ENCODE results near the gene FBF1. TPM values are rescaled to one million over a fixed set of nuclear protein-coding genes. Genes with fewer than 3 reads are reported as not detected.
A peak's percentile ranks its signal among the peaks of the same experiment; 100 is the strongest.

Gene FBF1
- total and polyA plus RNA-seq, 4 experiments from 2014 or later, result 3.7 to 42.7 (median 21.8) TPM

- no peak overlapping the region for H3K4me3 Mint-ChIP-seq
- H3K27ac Mint-ChIP-seq, result no peak overlapping the region
- H3K27me3 Mint-ChIP-seq, result no peaks in the 10 kb centered on the region
- no peak for DNase-seq
- Histone ChIP-seq H3K4me1 (ENCODE audit: insufficient read depth, low read length) (no peaks in the 10 kb centered on the region), H3K9me3 (ENCODE audit: control insufficient read depth in 1 of 2, low read length in 2 of 2) (no peaks in the 10 kb centered on the region), H3K27ac (ENCODE audit: low read depth, low read length) (no peak overlapping the region), H3K36me3 (ENCODE audit: insufficient read depth, low read length) (no peaks in the 10 kb centered on the region), H3K27me3 (ENCODE audit: insufficient read depth, low read length) (no peaks in the 10 kb centered on the region), H3K4me3 (ENCODE audit: low read length in 2 of 2) (no peak overlapping the region)
- CTCF ChIA-PET (ENCODE audit: partially characterized antibody), result interaction anchor here (1.2 kb wide), 2 partner anchors 11 to 347 kb away, joined by 3 read pairs; no protein-coding TSS in a partner anchor
- POLR2A ChIA-PET (ENCODE audit: partially characterized antibody), result interaction anchor here (0.6 kb wide), 1 partner anchor 58 kb away, joined by 3 read pairs; no protein-coding TSS in a partner anchor
- H3K4me1 Mint-ChIP-seq, result peaks cover 0 to 3% (median 0%) of the 10 kb centered on the region in 4 donors
- H3K9me3 Mint-ChIP-seq, result no peaks in the 10 kb centered on the region
- intact Hi-C loops (cut with micrococcal nuclease), result no loop called here
- H3K36me3 Mint-ChIP-seq, result no peaks in the 10 kb centered on the region
These were observed 8.0 kb downstream of the FBF1 start for GRCh38 chr17:75932852-75933251.

DNA sequence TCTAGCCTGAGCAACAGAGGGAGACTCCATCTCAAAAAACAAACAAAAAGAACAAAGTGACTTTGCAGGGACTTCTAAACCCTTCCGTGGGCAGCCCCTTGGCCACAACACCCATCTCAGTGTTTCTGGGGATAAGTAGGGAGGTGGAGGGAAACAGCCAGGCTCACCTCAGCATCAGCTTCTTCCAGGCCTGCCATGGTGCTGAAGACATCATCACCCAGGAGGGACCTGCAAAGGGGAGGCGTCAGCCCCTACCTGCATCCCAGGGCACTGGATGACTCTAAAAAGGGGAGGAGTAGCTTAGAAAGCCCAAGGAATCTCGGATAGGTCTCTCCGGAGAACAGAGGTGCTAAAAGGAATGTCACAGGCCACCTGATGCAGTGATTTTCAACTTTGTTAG lies 9.8 kb downstream of the FBF1 start:
- Histone ChIP-seq H3K36me3 (ENCODE audit: insufficient read depth, low read length) (no peaks in the 10 kb centered on the region), H3K4me1 (ENCODE audit: insufficient read depth, low read length) (no peaks in the 10 kb centered on the region), H3K27ac (ENCODE audit: low read depth, low read length) (no peak overlapping the region), H3K4me3 (ENCODE audit: low read length in 2 of 2) (no peak overlapping the region), H3K9me3 (ENCODE audit: control insufficient read depth in 1 of 2, low read length in 2 of 2) (no peaks in the 10 kb centered on the region), H3K27me3 (ENCODE audit: insufficient read depth, low read length) (no peaks in the 10 kb centered on the region)
- no peaks in the 10 kb centered on the region for H3K36me3 Mint-ChIP-seq
- H3K4me3 Mint-ChIP-seq, result no peak overlapping the region
- H3K27me3 Mint-ChIP-seq, result no peaks in the 10 kb centered on the region
- intact Hi-C loops (cut with micrococcal nuclease), result no loop called here
- no peak overlapping the region for H3K27ac Mint-ChIP-seq
- no peak for DNase-seq
- CTCF ChIA-PET (ENCODE audit: partially characterized antibody), result no interaction called here
- POLR2A ChIA-PET (ENCODE audit: partially characterized antibody), result no interaction called here
- H3K4me1 Mint-ChIP-seq, result peaks cover 0 to 5% (median 0%) of the 10 kb centered on the region in 4 donors
- no peaks in the 10 kb centered on the region for H3K9me3 Mint-ChIP-seq

DNA sequence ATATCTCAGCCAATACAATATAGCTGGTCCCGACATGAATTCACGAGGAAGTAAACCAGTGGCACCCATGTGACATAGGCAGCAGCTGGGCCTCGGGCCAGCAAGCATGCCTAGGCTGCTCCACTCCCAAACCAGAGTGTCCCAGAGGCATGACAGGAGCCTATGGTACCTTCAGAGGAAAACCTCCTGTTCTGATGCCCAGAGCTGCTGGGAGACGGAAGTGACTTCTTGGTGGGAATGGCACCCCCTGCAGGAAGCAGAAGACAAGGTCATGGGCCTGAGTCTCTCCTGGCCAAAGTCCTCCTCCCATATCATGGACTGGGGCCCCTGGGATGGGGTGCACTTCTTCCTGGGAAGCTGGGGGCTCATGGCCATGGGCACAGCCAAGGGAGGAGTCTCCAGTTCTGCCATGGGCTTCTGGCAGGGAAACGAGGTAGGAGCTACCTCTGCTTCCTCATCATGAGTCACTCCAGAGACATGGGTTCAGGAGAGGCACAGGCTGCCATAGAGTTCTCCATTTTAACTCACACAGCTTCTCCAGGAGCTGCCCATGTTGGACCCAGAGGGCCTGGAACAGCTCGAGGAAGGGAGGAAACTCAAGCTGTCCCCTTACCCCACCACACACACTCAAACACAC lies 13.4 kb downstream of the FBF1 start:
- Mint-ChIP-seq H3K27ac (no peak overlapping the region), H3K4me3 (no peak overlapping the region), H3K27me3 (no peaks in the 10 kb centered on the region), H3K36me3 (peaks cover 0 to 2% of the 10 kb centered on the region in 2 donors), H3K9me3 (no peaks in the 10 kb centered on the region), H3K4me1 (peaks cover 0 to 5% (median 0%) of the 10 kb centered on the region in 4 donors)
- H3K36me3 ChIP-seq (ENCODE audit: insufficient read depth, low read length), result no peaks in the 10 kb centered on the region
- intact Hi-C loops (cut with micrococcal nuclease), result no loop called here
- no peaks in the 10 kb centered on the region for H3K27me3 ChIP-seq (ENCODE audit: insufficient read depth, low read length)
- H3K9me3 ChIP-seq (ENCODE audit: control insufficient read depth in 1 of 2, low read length in 2 of 2), result no peaks in the 10 kb centered on the region
- POLR2A ChIA-PET (ENCODE audit: partially characterized antibody), result interaction anchor here (1.0 kb wide), 1 partner anchor 22 kb away, joined by 5 read pairs; the partner anchor contains the start of gene MRPL38
- no peak for DNase-seq
- H3K4me1 ChIP-seq (ENCODE audit: insufficient read depth, low read length), result no peaks in the 10 kb centered on the region
- no peak overlapping the region for H3K27ac ChIP-seq (ENCODE audit: low read depth, low read length)
- CTCF ChIA-PET (ENCODE audit: partially characterized antibody), result interaction anchor here (0.8 to 1.2 kb wide), 4 partner anchors 22 to 87 kb away, joined by 3 to 4 read pairs (median 4); partner anchors contain the start of gene MRPL38
- H3K4me3 ChIP-seq (ENCODE audit: low read length in 2 of 2), result no peak overlapping the region

DNA sequence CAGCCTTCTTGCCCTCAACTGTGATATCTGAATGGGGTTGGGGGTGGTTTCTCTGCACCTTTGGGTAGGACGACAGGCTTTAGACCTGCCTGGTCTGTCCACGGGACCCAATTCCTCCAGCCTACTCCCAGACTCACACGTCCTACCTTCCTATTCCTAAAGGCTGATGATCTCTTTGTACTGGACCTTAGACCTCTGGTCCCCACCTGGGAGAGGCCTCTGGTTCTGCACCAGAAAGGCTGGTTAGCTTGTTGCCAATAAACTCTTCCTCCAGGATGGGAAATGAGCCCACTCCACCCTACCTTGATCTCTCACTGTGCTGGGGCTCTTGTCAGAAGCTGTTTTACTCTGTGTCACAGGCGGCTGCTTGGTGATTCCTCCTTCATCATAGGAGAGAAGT lies 14.4 kb downstream of the FBF1 start:
- Mint-ChIP-seq H3K4me3 (no peak overlapping the region), H3K9me3 (no peaks in the 10 kb centered on the region), H3K36me3 (peaks cover 0 to 3% of the 10 kb centered on the region in 2 donors), H3K27me3 (no peaks in the 10 kb centered on the region), H3K4me1 (peaks cover 0 to 5% (median 0%) of the 10 kb centered on the region in 4 donors), H3K27ac (no peak overlapping the region)
- CTCF ChIA-PET (ENCODE audit: partially characterized antibody), result interaction anchor here (0.8 to 1.6 kb wide), 3 partner anchors 21 to 88 kb away, joined by 3 to 5 read pairs (median 4); no protein-coding TSS in a partner anchor
- DNase-seq, result no peak
- Histone ChIP-seq H3K27me3 (ENCODE audit: insufficient read depth, low read length) (no peaks in the 10 kb centered on the region), H3K4me3 (ENCODE audit: low read length in 2 of 2) (no peak overlapping the region), H3K9me3 (ENCODE audit: control insufficient read depth in 1 of 2, low read length in 2 of 2) (no peaks in the 10 kb centered on the region), H3K36me3 (ENCODE audit: insufficient read depth, low read length) (no peaks in the 10 kb centered on the region), H3K27ac (ENCODE audit: low read depth, low read length) (no peak overlapping the region), H3K4me1 (ENCODE audit: insufficient read depth, low read length) (no peaks in the 10 kb centered on the region)
- intact Hi-C loops (cut with micrococcal nuclease), result no loop called here
- POLR2A ChIA-PET (ENCODE audit: partially characterized antibody), result no interaction called here

DNA sequence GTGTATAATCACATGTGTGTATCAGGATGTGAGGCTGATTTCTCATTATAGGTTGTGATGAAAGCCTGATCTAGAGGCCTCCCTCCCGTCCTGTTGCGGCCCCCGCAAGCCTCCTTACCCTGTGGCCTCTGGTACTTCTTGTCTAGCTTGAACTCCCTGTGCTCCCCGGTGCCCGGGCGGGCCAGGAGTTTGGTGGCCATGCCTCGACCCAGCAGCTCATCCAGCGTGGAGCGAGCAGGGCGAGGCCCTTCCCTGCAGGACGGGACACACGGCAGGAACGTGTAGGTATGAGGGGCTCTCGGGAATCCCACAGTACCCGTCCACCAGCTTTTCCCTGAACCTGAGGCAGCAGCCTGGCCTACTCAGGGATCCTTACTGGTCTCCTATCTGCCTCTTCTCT lies 14.9 kb downstream of the FBF1 start:
- no peaks in the 10 kb centered on the region for H3K27me3 Mint-ChIP-seq
- Histone ChIP-seq H3K4me1 (ENCODE audit: insufficient read depth, low read length) (no peaks in the 10 kb centered on the region), H3K27me3 (ENCODE audit: insufficient read depth, low read length) (no peaks in the 10 kb centered on the region), H3K27ac (ENCODE audit: low read depth, low read length) (no peak overlapping the region), H3K36me3 (ENCODE audit: insufficient read depth, low read length) (no peaks in the 10 kb centered on the region), H3K4me3 (ENCODE audit: low read length in 2 of 2) (no peak overlapping the region), H3K9me3 (ENCODE audit: control insufficient read depth in 1 of 2, low read length in 2 of 2) (no peaks in the 10 kb centered on the region)
- H3K9me3 Mint-ChIP-seq, result no peaks in the 10 kb centered on the region
- no peak overlapping the region for H3K4me3 Mint-ChIP-seq
- DNase-seq, result no peak
- ChIA-PET POLR2A (ENCODE audit: partially characterized antibody) (no interaction called here), CTCF (ENCODE audit: partially characterized antibody) (interaction anchor here (1.6 kb wide), 1 partner anchor 21 kb away, joined by 5 read pairs; no protein-coding TSS in a partner anchor)
- intact Hi-C loops (cut with micrococcal nuclease), result no loop called here
- peaks cover 0 to 5% (median 0%) of the 10 kb centered on the region in 4 donors for H3K4me1 Mint-ChIP-seq
- H3K36me3 Mint-ChIP-seq, result peaks cover 0 to 3% of the 10 kb centered on the region in 2 donors
- H3K27ac Mint-ChIP-seq, result no peak overlapping the region

DNA sequence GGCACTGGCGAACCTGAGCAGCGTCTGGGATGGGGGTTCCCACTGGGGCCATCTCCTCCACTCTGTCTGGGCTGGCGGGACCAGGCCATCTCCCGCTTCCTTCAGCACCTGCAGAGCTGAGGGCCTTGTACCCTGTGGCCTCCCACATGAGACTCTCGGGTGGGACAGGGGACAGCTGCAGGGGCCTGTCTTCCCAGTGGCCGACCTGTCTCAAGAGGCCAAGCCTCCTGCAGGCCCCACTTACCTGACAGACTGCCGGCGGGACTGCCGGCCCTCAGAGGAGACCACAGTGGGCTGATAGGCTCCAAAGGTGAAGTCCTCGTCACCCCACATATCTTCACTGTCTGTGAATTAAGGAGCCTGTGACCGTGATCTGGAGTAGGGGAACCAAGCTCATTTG lies 15.7 kb downstream of the FBF1 start:
- no peak for DNase-seq
- Mint-ChIP-seq H3K9me3 (no peaks in the 10 kb centered on the region), H3K27me3 (no peaks in the 10 kb centered on the region), H3K36me3 (peaks cover 0 to 3% of the 10 kb centered on the region in 2 donors), H3K27ac (no peak overlapping the region), H3K4me1 (peaks cover 0 to 5% (median 0%) of the 10 kb centered on the region in 4 donors), H3K4me3 (no peak overlapping the region)
- Histone ChIP-seq H3K27ac (ENCODE audit: low read depth, low read length) (no peak overlapping the region), H3K36me3 (ENCODE audit: insufficient read depth, low read length) (no peaks in the 10 kb centered on the region), H3K4me3 (ENCODE audit: low read length in 2 of 2) (no peak overlapping the region), H3K27me3 (ENCODE audit: insufficient read depth, low read length) (no peaks in the 10 kb centered on the region), H3K9me3 (ENCODE audit: control insufficient read depth in 1 of 2, low read length in 2 of 2) (no peaks in the 10 kb centered on the region), H3K4me1 (ENCODE audit: insufficient read depth, low read length) (no peaks in the 10 kb centered on the region)
- ChIA-PET POLR2A (ENCODE audit: partially characterized antibody) (no interaction called here), CTCF (ENCODE audit: partially characterized antibody) (interaction anchor here (1.6 kb wide), 1 partner anchor 20 kb away, joined by 5 read pairs; no protein-coding TSS in a partner anchor)
- intact Hi-C loops (cut with micrococcal nuclease), result no loop called here

DNA sequence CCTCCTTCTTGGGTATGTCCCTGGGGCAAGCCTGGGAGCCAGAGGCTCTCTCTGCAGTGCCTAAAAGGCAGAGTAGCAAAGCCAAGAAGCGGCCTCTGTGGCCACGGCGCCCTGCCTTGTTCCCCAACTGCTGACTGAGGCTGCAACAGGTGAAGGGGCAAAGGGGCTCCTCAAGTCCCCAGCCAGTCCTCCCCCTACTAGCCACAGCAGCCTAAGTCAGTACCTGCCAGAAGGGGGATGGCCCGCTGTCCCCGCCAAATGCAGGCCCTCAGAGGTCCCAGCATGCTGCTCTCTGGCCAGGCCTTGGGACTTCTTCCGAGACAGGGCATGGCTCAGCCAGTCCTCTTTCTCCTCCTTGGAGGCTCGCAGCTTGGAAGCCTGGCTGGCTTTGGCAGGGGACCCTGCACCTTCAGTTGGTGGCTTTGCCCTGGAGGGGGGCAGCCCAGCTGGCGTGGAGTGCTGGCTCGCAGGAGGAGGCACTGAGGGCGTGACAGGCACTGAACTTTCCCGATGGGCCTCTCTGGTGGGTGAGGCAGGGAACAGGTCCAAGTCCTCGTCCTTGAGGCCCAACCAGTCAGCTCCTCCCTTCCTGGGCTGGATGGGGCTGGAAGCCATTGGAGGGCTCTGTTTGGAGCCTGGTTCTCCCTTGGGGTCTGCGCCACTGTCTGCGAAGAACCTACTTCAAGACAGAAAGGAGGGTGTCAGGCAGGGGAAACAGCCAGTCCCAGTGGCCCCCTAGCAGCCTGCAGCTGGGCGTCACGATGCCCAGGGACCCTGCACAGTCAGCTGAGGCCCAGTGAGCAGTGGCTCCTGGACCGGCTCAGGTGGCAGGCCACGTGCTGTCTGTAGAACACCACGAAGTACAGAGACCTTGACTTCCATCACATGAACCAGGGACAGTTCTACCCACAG lies 17.6 kb downstream of the FBF1 start:
- DNase-seq, result no peak
- Mint-ChIP-seq H3K9me3 (no peaks in the 10 kb centered on the region), H3K4me1 (peaks cover 0 to 8% (median 0%) of the 10 kb centered on the region in 4 donors), H3K27me3 (no peaks in the 10 kb centered on the region), H3K27ac (peak overlapping the region in 3 of 7 donors; percentile 37 to 63 (median 42)), H3K36me3 (peaks cover 0 to 5% of the 10 kb centered on the region in 2 donors), H3K4me3 (no peak overlapping the region)
- ChIA-PET POLR2A (ENCODE audit: partially characterized antibody) (no interaction called here), CTCF (ENCODE audit: partially characterized antibody) (no interaction called here)
- H3K36me3 ChIP-seq (ENCODE audit: insufficient read depth, low read length), result no peaks in the 10 kb centered on the region
- H3K27me3 ChIP-seq (ENCODE audit: insufficient read depth, low read length), result no peaks in the 10 kb centered on the region
- H3K4me3 ChIP-seq (ENCODE audit: low read length in 2 of 2), result no peak overlapping the region
- intact Hi-C loops (cut with micrococcal nuclease), result no loop called here
- H3K4me1 ChIP-seq (ENCODE audit: insufficient read depth, low read length), result no peaks in the 10 kb centered on the region
- H3K27ac ChIP-seq (ENCODE audit: low read depth, low read length), result no peak overlapping the region
- H3K9me3 ChIP-seq (ENCODE audit: control insufficient read depth in 1 of 2, low read length in 2 of 2), result no peaks in the 10 kb centered on the region

Data from CD4-positive, alpha-beta memory T cell (primary cell).